Middle frontal gyrus (tissue), 1 donor: Measurements from ENCODE around the gene INCA1.

ENCODE experiments used
- DNase-seq: peaks from one replicate; pipeline ENCODE4 v3.0.0-alpha.2; 2015; ENCODE audit warnings: low spot score; ENCODE audit errors: extremely low spot score

The INCA1 gene

DNA sequence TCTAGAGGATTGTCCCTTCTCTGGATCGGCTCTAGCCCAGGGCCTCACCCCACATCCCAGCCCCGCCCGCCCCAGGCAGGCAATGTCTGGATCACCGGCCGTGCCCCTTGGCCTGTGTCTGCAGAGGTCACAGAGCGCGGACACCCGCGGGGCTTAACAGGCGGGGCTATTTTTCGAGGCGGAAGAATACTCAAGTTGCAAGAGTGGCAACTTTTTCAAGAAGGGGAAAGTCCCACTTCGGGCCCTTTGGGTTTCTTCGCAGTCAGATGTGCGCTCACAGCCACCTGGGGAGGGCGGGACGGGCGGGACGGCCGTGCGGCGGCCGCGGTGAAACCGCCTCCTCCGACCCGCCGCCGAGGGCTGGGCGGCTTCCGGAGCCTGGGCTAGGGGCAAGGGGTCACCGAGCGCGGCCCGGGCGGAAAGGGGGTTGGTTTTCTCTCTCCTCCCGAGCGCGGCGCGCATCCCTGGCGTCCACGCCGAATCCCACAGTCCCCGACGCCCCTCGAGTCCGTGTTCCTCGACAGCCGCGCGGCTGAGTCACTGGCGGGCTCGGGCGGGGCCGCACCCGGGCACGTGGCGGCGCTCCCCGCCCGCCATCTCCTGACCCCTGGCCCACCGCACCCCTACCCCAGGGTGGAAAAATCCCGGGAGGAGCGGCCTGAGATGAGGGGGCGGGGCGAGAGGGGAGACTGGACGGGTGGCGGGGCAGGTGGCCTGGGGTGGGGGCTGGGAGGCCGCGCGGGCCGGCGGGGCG is 47.8 kb downstream of the INCA1 start:
- no peak for DNase-seq

DNA sequence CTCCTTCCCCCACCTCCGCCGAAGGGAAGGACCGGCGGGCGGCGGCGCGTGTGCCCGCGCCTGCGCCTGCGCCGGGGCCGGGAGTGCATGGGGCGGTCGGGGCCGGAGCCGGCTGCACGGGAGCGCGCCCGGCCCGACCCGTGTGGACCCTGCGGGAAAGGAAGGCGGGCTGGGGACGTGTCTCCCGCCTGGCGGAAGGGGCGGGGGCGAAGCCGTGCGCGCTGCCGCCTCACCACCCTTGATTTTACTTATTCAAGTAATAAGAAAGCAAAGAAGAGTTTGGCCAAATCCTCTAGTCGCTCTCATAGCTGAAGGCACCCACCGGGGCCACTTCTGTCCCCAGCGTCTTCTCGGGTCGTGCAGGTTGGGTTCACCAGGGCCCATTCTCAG is 48.4 kb downstream of the INCA1 start:
- DNase-seq, result no peak

DNA sequence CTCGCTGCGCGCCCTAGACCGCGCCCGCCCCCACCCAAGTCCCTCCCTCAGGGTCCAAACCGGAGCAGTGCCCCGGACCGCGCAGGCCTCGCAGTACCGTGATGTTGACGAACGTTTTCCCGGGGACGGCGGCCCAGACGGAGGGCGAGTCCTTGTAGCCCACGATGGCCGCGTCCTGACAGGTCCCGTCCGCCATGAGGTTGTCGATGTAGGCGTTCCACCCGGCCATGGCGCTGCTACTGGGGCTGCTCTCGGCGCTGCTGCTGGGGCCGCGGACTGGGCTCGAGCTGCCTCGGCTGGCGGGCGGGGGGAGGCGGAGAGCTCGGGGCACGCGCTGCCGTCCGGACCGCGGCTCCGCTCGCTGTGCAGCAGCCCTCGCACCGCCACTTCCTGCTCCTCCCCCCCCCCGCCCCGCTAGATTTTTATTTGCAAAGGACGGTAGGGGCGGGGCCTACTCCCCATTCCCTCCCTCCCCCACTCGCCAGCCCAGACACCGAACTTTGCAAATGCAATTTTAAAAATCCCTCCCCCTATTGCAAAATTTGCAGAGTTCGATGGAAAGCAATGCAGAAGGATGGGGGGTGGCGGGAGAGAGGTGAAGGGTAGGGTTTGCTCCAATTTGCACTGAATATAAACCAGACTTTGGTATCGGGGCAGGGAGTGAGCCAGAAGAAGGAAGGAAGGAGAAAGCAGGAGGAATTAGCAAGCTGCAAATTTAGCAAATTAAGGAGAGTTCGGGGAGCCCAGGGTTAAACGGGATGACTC is 49.0 kb downstream of the INCA1 start, which contains the start of gene PFN1:
TSS of gene PFN1 (minus strand) at position 365 of the 765 bp plus-strand sequence. CDS start at position 229, 136 bp downstream.
- DNase-seq, result peak; percentile 58

DNA sequence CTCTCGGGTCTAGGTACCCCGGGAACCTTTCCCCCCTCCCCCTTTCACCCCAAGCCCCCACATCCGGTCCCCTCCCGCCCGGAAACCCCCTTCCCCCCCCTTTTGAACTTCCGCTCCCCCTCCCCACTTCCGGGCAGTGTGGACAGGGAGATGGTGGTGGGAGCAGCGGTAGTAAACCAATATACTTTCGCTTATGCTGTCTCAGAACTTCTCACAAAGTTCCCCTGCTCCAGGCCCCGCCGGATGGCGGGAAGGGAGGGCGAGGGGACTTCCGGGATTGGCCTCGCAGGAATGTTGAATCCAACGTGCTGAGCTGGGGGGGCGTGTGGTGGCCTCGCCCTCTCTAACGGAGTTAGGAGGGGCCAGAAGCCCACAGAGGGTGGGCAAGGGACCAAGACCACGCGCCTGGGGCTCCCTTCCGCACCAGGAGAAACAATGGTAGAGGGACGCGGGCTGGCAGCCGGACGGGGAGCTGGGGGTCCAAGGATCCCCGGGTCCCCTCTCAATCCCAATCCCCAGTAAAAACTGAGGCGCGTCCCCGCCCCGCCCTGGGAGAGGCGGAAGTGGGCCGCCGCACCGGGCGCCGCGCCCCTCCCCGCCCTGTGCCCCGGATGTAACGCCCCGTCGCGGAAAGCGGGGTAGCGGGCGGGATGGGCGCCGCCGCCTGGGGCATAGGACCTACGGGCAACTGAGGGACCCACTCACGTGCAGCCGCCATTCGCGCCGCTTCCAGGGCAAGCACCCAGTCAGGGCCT is 49.7 kb downstream of the INCA1 start:
- DNase-seq, result no peak

DNA sequence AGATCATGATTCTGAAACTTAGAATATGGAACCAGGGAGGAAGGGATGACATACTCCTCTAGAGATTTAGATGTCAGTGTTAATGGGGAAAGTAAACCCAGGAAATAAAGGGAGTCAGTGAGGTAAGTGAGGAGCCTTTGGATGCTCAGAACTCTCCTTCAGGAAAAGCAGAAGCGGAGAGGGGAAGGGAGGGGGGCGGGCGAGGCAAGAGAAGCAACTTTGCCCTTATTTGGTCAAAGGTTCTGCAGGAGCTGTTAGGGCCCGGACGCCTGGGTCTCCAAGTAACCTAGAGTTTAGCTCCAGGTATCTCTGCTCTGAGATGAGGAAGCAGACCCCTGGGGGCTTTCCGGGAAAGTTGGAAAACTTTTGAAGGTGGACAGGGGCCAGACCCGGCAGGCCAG is 50.3 kb downstream of the INCA1 start:
- DNase-seq, result no peak

DNA sequence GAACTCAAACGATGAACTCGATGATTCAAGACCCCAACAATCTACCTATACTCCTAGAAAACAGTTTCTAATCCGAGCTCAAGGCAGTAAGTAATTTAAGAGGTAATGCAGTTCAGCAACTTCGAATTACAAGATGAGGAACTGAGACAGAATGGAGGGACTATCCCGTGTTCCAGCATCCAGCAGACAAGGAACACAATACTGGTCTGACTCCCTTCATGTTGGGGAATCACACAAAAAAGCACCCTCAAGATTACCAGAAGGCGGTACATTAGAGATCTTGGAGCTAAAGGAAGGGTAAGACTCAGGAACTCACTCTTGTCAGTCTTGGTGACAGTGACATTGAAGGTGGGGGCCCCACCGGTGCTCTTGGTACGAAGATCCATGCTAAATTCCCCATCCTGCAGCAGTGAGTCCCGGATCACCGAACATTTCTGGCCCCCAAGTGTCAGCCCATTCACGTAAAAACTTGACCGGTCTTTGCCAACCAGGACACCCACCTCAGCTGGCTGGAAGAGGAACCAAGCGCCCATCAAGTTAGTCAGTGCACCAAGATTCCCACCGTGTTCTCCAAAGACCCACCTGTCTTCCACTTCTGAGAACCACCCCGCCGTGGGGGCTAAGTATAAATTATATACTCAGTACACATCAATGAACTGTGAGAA is 50.9 kb downstream of the INCA1 start:
- DNase-seq, result no peak

DNA sequence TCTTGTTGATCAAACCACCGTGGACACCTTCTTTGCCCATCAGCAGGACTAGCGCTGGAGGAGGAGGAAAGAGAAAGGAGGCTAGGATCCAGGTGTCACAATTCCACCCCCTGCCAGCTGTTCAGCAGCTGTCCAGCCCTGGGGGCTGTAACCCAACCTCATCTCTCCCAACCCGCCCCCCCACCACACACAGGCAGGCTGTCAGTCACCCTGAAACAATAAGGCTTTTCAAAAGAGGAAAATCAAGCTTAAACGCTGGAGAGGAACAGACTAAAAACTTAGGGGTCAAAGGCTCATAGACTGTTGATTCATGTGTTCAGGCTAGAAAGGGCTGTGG is 51.4 kb downstream of the INCA1 start:
- DNase-seq, result no peak

DNA sequence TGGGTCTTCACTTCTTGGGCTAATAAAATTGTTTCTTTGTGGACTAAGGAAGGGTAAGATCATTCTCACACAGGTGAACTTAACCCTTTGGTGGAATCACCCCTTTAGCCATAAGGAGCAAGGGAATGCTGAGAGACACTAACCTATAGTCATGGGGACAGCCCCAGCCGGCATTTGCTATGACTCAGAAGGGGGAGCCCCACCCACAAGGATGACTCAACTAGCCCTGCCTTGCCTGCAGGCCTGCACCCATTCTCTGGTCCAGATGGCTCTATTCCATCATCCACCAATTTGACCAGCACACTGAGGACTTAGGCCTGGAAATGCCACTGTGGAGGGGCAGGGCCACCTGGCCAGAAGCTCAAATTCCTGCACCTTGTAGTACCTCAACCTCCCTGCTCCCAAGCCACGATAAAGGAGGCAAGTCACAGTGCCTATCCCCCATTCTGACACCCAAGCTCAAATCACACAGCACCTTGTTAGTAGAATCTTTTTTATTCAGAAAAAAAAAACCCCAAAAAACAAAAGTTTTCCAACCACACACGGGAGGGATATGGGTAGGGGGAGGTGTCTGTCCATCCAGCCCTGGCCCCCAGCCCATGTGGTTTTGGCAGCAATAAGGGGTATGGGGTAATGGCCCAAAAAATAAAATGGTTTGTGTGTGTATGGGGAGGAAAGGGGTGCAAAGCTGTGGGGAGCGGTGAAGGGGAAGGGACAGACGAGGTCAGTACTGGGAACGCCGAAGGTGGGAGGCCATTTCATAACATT is 52.0 kb downstream of the INCA1 start:
- no peak for DNase-seq

DNA sequence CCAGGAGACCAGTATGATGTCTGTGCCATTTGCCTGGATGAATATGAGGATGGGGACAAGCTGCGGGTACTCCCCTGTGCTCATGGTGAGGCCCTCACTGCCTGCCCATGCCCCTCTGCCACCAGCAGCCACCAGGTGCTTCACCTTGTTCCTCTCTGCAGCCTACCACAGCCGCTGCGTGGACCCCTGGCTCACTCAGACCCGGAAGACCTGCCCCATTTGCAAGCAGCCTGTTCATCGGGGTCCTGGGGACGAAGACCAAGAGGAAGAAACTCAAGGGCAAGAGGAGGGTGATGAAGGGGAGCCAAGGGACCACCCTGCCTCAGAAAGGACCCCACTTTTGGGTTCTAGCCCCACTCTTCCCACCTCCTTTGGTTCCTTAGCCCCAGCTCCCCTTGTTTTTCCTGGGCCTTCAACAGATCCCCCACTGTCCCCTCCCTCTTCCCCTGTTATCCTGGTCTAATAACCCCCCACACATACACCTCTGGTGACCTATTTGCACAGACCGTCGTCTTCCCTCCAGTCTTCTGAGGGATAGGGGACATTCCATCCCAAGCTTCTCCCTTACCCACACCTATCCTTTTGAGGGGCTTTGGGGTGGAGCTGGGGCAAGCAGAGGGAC is 52.7 kb downstream of the INCA1 start:
- no peak for DNase-seq

DNA sequence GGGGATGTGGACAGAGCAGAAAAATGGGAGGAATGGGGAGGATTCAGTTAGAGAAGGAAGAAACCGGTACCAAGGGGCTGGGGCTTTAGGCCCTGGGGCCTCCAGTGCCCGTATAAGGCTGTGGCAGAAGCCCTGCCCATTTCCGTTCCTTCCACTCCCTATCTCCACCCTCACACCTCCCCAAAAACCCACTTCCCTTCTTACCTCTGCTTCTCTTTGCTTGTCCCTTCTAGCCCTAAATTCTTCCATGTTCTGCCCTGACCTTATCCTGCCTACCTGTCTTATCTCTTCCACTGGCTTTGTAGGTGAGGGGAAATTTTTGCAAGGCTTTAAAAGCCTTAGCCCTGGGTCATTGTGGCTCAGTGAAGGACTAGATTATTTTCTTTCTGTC is 53.2 kb downstream of the INCA1 start:
- DNase-seq, result no peak

DNA sequence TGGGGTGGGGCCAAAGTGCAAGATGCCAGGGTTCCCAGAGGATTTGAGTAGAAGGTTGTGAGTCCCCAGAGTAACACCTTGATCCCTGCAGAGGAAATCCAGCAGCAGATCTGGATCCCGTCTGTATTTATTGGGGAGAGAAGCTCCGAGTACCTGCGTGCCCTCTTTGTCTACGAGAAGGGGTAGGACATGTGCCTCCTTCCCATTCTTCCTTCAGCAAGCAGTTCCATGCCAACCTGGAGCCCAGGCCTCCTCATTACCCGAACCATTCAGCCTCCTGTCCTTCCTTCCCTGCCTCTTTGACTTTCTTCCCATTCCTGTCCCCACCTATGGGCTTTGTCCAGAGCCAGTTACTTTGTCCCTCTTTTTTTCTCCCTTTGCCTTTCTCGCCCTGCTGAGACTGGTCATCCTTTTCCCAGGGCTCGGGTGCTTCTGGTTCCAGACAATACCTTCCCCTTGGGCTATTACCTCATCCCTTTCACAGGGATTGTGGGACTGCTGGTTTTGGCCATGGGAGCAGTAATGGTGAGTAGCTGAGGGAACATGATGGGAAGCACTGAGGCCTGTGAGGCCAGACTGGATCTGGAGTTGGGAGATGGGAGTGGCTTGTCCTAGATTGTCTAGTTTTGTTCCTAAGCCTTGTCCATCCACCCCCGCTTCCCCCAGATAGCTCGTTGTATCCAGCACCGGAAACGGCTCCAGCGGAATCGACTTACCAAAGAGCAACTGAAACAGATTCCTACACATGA is 54.4 kb downstream of the INCA1 start:
- DNase-seq, result no peak

DNA sequence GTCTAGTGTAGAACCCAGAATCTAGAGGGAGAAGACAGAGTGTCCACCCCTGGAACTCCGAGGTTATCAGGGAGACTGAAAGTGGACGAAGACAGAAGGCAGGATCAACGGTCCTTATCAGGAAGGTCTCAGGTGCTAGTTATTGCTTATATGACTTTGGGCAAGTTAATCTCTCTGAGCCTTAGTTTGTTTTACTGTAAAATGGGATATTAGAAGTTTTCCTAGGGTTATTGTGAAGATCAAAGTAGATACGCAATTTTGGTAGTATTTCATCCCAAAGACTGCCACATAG is 56.1 kb downstream of the INCA1 start:
- DNase-seq, result no peak

DNA sequence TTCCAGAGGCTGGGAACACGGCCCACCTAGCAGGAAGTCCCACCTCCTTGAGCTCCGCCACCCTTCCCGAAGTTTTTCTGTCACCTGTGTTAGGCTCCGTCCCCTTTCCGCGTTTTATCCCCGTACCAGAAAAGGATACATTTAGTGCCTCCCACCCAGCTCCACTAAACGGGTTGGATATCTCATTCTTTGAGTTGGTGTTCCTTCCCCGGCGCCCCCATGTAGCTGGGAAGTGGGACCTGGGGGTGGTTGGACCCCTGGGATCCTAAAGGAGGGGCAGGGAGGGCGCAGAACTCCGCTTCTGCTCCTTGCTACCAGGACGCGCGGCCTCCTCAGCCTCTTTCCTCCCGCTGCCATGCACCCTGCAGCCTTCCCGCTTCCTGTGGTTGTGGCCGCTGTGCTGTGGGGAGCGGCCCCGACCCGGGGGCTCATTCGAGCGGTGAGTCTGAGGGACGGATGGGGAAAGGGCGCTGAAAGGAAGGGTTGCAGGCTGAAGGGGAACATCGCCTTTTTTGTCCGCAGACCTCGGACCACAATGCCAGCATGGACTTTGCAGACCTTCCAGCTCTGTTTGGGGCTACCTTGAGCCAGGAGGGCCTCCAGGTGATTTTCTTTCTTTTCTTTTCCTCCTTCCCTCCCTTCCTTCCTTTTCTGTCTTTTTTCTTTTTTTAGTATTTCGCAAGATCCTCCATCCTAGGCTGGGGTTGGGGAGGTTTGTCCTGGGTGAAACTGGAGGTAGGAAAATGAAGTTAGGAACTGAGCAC is 56.6 kb downstream of the INCA1 start:
- no peak for DNase-seq

DNA sequence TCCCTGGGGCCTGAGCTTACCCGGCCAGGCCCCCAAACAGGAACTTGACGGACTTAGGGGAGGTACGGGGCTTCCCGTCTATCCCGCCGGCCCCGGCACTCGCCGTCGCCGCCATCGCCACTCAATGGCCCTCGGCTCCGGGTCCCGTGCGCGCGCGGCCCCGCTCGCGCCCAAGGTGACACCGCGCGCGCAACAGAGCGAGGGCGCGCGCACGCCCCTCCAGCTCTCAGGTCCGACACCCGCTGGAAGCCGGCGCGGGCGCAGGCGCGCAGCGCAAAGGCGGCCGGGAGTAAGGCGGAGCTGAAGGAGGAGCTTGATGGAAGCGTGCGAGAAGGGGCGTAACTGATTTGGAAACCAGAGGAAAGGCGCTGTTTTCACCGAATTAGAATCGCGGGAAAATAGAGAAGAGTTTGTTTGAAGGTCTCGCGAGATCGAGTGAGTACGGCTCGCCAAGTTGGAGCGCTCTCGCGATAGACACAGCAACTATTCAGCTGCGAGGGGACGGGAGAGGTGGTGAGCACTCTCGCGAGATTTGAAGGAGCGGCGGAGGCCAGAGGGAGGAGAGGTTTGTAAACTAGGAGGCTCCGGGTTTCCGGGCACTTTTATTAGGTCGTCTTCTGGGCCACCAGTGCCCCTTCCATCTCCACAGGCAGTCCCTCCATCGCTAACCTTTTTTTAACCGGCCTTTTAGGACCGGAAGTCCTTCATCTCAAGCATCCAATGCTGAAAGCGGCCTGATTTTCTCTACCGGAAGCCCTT is 57.3 kb downstream of the INCA1 start, which contains the start of the genes RNF167 and SLC25A11:
TSS of gene RNF167 (plus strand) at position 473 of the 759 bp plus-strand sequence. CDS start 642 bp downstream, outside the sequence.
TSS of gene SLC25A11 (minus strand) at position 251 of the 759 bp plus-strand sequence. CDS start at position 115, 136 bp downstream.
- DNase-seq, result peak; percentile 99

DNA sequence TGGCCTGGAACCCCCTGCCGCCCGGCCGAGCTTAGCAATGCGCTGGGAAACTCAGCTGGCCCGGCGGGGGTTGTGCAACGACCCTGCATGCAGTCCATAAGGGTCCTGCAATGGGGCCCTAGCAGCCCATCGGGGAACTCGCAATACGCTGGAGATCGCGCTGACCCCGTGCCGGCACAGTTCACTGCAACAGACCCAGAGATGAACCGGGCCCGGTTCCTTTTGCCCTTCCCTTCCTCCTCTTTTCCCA is 57.9 kb downstream of the INCA1 start:
- DNase-seq, result no peak

DNA sequence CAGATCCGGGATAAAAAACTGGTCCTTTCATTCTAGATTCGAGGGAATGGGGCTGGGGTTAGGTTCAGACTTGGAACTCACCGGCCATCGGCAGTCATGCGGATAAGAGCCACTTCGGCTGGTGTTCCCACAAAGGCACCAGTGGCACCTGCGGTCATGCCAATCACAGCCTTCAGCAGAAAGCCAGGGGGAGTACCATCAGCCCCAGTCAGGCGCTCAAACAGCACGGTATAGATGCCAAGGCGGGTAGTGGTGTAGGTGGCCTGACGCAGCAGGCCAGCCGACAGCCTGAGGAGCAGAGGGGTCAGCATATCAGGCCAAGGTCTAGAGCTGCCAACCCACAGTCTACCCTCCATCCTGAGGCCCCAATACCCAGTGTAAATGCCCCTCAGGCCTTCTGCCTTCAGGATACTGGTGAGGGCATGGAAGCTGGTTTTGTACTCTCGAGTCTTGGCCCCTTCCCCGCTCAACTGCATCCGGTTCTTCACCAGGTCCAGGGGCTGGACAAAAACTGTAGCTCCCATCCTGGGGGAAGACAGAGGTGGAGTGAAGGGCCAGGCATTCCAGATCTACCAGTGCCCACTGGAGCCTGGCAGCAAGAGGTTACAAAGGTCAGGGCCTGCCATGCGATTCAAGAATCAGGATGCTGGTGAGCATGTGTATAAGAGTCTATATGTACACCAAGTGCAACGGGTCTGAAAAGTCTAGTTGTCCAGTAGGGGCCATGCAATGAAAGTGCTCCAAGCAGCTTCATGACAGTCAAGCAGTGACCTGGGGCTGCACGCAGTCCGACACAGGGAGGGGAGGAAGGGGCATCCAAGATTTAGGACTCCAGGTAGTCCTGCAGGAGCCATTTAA is 58.4 kb downstream of the INCA1 start:
- DNase-seq, result no peak
